NOMO-1 treated with dmso at 0.1 percent for 144 hours (cell line): ENCODE data around the gene MOB2.

ENCODE experiments used
- DNase-seq: peaks from one replicate; lab custom pipeline; 2025; ENCODE audit not compliant: unreplicated experiment; lab: John Stamatoyannopoulos, UW

MOB2 gene

DNA sequence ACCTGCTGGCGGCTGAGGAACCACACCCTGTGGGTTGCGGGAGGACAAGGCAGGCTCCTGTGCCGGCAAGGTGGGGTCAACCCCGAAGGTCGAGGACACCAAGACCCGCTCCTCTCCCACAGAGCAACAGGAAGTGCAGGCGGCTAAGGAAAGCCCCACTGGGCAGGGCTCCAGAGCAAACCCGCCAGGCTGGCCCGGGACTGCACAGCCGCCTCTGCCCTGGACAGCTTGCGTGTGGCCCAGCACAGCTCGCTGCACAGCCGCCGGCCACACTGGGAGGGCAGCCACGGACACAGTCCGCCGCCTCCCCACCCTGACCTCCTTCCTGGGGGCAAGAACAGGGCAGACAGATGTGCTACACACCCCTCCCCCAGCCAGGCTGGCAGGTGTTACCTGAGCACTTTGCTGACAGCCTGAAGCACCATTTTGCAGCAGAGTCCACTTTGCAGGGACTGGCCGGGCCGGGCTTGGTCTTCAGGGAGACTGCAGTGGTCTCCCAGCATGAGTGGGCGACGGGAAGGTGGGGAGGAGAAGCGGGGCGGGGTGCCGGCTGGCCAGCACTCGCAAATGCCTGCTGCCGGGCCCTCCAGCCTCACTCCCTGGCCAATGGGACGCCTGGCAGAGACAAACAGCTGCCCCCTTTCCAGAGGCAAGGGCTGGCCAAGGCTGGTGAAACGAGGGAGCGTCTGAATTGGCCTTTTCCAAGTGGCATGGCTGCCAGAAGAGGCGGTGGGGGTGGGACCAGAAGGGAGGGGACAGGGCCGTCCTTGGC, at the start of gene MOB2:
Gene MOB2 (minus strand): TSS at position 726 of the 772 bp plus-strand sequence. CDS start 223 bp downstream, at position 503.
- DNase-seq = no peak

DNA sequence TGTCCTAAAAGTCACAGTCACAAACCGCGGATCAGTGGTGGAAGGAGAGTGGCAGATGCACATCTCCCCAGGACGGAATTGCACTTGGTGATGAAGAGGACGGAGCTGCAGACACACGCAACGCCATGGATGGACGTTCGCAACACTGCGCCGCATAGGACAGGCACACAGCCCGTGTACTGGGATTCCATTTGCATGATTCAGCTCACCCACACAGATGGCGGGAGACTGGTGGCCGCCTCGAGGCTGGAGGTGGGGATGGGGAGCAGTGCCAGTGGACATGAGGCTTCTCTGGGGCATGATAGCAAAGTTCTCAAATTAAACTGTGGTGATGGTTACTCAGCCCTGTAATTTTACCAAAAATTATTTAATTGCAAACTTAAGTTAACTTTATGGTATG, 48.1 kb upstream of the MOB2 start:
- no peak for DNase-seq

DNA sequence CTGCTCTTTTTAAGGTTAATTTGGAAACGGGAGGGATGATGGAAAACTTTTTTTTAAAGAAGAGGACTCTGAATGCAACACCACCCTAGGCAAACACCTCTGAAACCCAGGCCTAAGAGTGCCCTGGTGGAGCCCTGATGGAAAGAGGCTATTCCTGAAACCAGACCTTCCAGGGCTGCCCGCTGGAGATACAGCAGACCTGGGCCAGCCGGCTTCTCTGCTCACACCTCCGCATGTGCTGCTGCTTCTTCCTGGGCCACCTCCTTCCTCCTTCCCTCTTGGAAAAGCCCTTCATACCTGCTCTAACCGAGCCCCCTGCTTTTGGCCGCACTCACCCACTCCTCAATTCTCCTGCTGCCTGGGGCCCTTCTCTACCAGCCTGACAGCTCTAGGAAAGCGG, 47.6 kb upstream of the MOB2 start:
- DNase-seq = no peak

GRCh38 chr11:1533342-1533725, 46.8 kb upstream of the MOB2 start:
- DNase-seq = no peak

DNA sequence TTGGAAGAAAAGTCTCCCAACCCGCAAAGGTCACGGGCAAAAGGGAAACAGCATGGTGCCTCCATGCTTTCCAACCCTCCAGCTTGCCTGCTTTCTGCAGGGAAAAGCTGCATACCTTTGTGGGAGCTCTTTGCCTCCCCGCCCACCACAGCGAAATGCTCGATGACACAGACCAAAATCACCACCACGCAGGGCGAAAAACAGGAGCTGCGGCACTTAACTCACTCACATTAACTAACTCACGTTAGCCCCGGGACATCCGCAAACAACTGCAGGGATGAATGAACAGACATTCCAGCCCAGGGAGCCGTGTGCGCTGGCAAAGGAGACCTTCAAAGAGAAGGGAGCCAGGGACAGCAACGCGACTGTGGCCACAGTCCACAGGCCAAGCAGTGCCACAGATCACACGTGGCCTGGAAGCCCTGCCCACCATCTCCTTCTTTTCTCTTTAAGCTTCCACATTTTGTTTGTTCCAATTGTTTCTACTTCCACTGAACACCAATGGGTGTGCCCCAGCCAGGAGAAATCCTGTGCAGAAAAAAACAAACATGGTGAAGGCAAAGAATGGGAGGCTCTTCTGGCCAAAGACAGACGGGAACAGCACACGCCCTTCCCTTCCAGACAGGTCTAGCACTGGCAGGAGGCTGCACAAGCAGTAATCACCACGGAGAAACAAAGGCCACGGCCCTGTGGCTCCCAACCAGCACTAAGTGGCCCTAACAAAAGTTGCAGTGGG, 46.2 kb upstream of the MOB2 start:
- no peak for DNase-seq

- DNase-seq = no peak
Measured at GRCh38 chr11:1532014-1532586, 45.5 kb upstream of the MOB2 start.

DNA sequence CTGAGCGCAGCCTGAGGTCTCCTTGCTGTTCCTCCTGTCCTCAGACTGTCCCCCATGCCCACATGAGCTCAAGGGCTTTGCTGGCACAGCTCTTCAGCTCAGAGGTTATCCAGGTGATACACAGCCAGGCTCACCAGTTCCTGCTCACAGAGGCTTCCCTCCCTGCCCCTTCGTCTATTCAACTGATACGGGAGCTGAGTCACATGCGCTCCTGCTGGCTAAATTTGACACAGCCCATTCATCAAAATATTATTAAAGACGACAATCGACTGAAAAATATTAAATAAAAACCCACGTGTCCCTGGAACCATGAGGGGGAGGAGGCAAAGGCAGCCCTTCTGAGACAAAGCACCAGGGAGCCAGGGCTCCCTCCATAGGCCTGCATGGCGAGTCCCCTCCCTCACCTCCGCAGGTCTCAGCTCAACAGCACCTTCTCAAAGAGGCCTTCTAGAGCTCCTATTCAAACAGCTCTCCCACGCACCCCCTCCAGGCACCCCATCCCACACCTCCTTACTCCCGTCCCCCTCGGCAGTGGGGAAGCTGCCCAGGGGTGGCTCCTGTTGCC, 45.0 kb upstream of the MOB2 start:
- no peak for DNase-seq

DNA sequence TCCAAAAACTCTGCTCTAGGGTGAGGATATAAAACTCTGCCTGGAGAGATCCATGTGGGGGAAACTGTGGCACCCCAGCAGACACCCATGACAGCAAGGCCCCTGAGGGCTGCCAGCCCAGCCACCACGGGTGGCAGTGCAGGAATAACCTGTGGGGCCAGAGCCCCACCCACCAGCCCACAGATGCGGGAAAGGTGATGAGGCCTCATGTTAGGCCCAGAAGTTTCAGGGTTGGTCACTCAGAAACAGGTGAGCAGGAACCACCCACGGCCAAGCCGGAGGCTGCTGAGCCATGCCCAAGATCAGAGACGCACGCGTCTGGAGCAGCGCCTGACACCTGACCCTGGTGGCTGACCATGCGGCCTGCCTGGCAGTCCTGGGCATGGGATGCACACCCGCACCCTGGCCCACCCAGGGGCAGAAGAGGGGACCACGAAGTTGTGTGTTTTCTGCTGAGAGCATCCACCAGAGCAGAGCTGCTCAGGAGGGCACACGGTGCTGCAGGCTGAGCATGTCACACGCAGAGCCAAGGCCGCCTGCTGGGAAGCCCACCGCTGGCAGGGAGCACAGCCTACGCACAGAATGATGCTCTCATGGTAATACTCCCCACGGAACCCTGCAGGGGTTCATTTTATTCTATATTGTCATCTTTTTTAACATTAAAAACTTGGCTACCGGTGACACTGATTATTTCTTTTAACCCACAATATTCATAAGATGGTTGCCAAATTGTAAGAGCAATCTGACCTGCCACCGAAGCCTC, 44.3 kb upstream of the MOB2 start:
- DNase-seq = no peak

GRCh38 chr11:1529774-1530173, 43.2 kb upstream of the MOB2 start:
- DNase-seq = no peak

GRCh38 chr11:1529286-1529685, 42.7 kb upstream of the MOB2 start:
- DNase-seq = no peak

- DNase-seq = no peak
Measured at GRCh38 chr11:1528710-1529109, 42.1 kb upstream of the MOB2 start.

DNA sequence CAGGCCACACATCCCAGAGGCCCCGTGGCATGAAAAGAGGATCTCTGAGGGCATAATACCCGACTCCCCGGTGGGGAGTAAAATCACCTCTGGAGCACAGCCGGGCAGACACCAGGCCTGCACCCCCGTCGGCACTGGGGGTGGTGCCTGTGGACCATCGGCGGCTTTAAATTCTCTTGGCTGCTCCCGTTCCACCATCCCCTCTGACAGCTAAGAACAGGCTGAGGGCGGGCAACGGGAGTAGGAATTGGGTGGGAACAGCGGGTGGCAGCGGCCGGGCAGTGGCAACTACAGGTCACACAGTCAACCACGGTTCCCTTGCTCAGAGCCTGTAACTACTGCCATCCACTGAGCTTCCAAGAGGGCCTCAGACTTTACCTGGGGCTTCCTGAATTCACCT, 40.2 kb upstream of the MOB2 start:
- no peak for DNase-seq

DNA sequence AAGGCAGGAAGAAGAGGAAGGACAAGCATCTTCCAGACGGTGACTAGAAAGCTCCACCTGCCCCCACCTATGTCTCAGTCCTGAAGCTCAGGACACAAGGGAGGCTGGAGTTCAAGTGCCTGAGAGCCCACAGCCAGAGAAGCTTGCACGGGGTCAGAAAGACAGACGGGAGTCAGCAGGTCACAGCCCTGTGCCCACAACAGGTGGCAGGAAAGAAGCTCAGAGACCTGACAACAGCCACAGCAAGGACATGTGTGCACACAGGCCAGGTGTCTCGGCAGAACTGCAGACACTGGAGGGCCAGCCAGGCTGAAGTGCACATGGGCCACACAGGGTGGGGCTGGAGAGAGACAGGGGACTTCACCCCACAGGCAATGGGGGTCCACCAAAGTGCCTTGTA, 37.2 kb upstream of the MOB2 start:
- no peak for DNase-seq

- no peak for DNase-seq
Measured at GRCh38 chr11:1523077-1523476, 36.5 kb upstream of the MOB2 start.

DNA sequence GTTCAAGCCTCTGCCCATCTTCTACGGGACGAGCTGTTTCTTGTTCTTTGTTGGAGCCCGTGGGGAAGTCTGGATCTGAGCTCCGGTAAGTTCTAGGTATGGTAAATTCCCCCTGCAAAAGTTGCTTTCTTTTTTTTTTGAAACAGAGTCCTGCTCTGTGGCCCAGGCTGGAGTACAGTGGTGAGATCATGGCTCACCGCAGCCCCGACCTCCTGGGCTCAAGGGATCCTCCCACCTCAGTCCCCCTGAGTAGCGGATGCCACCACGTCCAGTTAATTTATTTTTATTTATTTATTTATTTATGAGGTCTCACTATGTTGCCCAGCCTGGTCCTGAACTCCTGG, 35.5 kb upstream of the MOB2 start:
- DNase-seq = no peak

DNA sequence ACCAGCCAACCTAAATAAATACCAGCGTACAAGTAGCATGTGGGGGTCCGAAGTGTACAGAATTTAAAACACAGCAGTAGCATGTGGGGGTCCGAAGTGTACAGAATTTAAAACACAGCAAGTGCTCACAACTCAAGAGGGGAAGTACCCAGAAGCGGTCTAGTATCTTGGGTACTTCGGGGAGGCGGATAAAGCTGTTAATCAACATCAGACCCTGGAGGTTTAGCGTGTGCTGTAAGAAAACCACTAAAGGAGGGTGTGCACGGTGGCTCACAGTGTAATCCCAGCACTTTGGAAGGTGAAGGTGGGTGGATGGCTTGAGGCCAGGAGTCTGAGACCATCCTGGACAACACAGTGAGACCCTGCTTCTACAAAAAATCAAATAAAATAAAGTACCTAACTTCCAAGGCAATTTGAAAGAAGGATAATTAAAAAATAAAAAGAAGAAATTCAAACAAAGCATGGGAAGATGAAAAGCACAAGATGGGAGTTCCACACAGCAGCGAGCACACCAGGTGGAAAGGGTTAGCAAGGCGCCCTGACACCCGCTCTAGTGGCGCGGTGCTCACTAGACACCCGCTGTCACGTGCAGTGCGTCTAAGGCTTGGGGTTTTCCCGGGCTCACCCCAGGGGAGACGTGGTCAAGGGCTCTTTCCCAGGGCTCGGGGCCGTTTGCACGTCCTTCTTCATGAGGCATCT, 35.0 kb upstream of the MOB2 start:
- DNase-seq = no peak

GRCh38 chr11:1520663-1521267, 34.2 kb upstream of the MOB2 start:
- DNase-seq = no peak

- DNase-seq = no peak
Measured at GRCh38 chr11:1520209-1520662, 33.7 kb upstream of the MOB2 start.

DNA sequence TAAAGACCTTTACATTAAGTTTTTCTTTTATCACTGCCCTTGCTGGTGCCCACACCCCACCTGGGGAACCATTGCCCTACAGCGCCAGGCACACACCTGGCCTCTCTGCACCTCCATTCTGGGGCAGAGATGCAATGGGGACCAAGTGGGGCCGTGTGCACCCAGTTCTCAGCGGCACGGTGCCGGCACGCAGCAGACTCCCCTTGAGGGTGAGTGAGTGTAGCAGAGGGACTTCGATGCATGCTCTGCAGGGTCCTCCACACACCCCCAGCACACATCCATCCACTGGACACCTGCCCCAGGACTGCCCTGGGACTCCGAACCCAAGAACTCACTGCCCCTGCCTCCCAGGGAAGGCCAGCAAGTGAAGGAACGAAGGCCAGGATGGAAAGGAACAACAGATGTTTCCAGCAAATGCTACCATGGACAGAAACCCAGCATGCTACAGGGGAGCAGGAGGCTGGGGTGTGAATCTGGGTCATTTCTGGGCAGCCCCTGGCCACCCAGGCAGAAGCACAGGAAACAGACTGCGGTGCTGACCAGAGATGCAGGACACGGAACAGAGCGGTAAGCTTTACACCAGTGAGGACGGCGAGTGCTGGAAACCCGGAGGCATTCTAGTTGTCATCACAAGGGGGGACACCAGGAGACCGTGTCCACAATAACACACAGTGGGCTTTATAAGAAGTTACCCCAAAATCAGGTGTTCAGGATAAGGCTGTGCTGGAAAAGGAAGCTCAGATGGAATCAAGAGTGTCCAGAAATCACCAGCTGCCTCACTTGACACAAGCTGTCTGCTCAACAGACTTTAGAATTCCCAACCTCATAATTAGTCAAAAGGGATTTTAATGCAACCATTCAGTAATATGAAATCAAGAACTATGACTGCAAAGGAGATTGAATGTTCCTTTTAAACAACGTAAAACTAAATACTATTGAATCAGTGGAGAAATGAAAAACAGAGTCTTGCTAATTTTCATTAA, 32.7 kb upstream of the MOB2 start:
- DNase-seq = no peak
